DOHH2 (cell line): ENCODE data around the gene EDEM2.
"Not testable (repeated sequence)": the region's sequence is repeated elsewhere in the genome, so short reads cannot be mapped to it uniquely, and the experiment has no call there.

ENCODE experiments used
- H3F3A ChIP-seq: fragments of 200-600 bp; sonication (generic), shearing (Covaris generic); 2 replicates; pipeline ENCODE4 v1.6.0; 2016; ENCODE audit warnings: antibody characterized with exemption, mild to moderate bottlenecking; ENCODE audit not compliant: control insufficient read depth, insufficient read depth
- H3K27ac ChIP-seq: fragments of 200-600 bp; sonication (generic); 2 replicates; pipeline ENCODE4 v1.5.1; 2014; ENCODE audit warnings: low read depth, mild to moderate bottlenecking, low read length, moderate library complexity
- H3K27me3 ChIP-seq: fragments of 200-600 bp; sonication (generic); 2 replicates; pipeline ENCODE4 v1.6.1; 2014; ENCODE audit warnings: mild to moderate bottlenecking, low read length, mixed read lengths; ENCODE audit not compliant: control insufficient read depth
- H3K36me3 ChIP-seq: fragments of 200-600 bp; sonication (generic); 2 replicates; pipeline ENCODE4 v1.6.1; 2014; ENCODE audit warnings: mild to moderate bottlenecking, low read length, moderate library complexity, mixed read lengths; ENCODE audit not compliant: control insufficient read depth
- H3K4me1 ChIP-seq: fragments of 200-600 bp; sonication (generic); 2 replicates; pipeline ENCODE4 v1.6.1; 2014; ENCODE audit warnings: mild to moderate bottlenecking, low read length, mixed read lengths; ENCODE audit not compliant: control insufficient read depth
- H3K4me2 ChIP-seq: fragments of 200-600 bp; sonication (generic); 2 replicates; pipeline ENCODE4 v1.6.0; 2014; ENCODE audit warnings: mild to moderate bottlenecking, low read length, moderate library complexity
- H3K4me3 ChIP-seq: fragments of 200-600 bp; sonication (generic); 2 replicates; pipeline ENCODE4 v1.5.1; 2014; ENCODE audit warnings: mild to moderate bottlenecking, low read length, mixed read lengths
- H3K79me2 ChIP-seq: fragments of 200-600 bp; sonication (generic); 2 replicates; pipeline ENCODE4 v1.6.1; 2014; ENCODE audit warnings: mild to moderate bottlenecking, low read length, mixed read lengths; ENCODE audit not compliant: control insufficient read depth
- H3K9me2 ChIP-seq: fragments of 200-600 bp; sonication (generic); replicated peaks from 2 replicates; pipeline ENCODE4 v1.6.1; 2014; ENCODE audit warnings: mild to moderate bottlenecking, low read length, mixed read lengths; ENCODE audit not compliant: control insufficient read depth
- H3K9me3 ChIP-seq: fragments of 200-600 bp; sonication (generic); 2 replicates; pipeline ENCODE4 v1.6.1; 2014; ENCODE audit warnings: antibody characterized with exemption, low read length, mixed read lengths; ENCODE audit not compliant: control insufficient read depth, insufficient read depth
- H4K20me1 ChIP-seq: fragments of 200-600 bp; sonication (generic); 2 replicates; pipeline ENCODE4 v1.6.0; 2014; ENCODE audit warnings: low read depth, mild to moderate bottlenecking, antibody characterized with exemption, low read length, moderate library complexity; ENCODE audit not compliant: control insufficient read depth, insufficient read depth
- EZH2phosphoT487 ChIP-seq: fragments of 200-600 bp; sonication (generic); IDR thresholded peaks from 2 replicates; pipeline ENCODE4 v1.6.1; 2017; ENCODE audit warnings: borderline replicate concordance, mild to moderate bottlenecking, antibody characterized with exemption, low read length, moderate library complexity, mixed read lengths
- TF ChIP-seq, protein P1 (sequence below): fragments of 200-600 bp; sonication (generic); IDR thresholded peaks from one replicate; pipeline ENCODE4 v1.5.1; 2014; ENCODE audit warnings: antibody characterized with exemption, mild to moderate bottlenecking, low read depth, low read length; ENCODE audit not compliant: poor library complexity, severe bottlenecking

EDEM2 gene, protein sequence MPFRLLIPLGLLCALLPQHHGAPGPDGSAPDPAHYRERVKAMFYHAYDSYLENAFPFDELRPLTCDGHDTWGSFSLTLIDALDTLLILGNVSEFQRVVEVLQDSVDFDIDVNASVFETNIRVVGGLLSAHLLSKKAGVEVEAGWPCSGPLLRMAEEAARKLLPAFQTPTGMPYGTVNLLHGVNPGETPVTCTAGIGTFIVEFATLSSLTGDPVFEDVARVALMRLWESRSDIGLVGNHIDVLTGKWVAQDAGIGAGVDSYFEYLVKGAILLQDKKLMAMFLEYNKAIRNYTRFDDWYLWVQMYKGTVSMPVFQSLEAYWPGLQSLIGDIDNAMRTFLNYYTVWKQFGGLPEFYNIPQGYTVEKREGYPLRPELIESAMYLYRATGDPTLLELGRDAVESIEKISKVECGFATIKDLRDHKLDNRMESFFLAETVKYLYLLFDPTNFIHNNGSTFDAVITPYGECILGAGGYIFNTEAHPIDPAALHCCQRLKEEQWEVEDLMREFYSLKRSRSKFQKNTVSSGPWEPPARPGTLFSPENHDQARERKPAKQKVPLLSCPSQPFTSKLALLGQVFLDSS

DNA sequence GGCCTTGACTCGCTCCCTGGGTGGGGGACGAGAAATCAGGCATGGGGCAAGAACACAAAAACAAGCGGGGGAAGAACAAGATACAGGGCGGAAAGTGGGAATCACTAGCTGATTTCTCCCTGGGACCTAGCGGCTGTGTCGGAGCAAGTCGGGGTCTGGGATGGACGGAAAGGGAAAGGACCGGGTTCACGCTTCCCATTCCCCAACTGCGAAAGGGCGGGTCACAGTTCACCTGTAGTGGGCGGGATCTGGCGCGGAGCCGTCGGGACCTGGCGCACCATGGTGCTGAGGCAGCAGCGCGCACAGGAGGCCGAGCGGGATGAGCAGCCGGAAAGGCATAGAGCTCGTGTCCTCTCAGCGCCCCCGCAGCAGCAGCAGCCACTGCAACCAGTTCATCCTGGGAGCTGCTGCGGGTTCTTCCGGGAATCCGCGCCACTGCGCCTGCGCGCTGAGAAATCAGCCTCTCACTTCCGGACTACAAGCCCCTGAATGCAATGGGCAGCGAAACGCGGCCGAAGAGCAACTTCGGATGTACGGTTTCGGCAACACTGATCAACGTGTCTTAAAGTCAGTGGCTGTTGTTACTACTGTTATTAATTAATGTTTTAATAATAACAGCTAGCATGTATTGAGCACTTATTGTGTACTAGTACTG, at the start of gene EDEM2:
Gene EDEM2 (minus strand): TSS at position 417 of the 655 bp plus-strand sequence. CDS start 78 bp downstream, at position 339.
- no peaks in the 10 kb centered on the region for H3K27me3 ChIP-seq
- H3K4me1 ChIP-seq, result peaks cover 27% of the 10 kb centered on the region
- H3K9me3 ChIP-seq, result no peaks in the 10 kb centered on the region
- TF ChIP-seq EZH2phosphoT487, result no peak
- TF ChIP-seq, protein P1, sequence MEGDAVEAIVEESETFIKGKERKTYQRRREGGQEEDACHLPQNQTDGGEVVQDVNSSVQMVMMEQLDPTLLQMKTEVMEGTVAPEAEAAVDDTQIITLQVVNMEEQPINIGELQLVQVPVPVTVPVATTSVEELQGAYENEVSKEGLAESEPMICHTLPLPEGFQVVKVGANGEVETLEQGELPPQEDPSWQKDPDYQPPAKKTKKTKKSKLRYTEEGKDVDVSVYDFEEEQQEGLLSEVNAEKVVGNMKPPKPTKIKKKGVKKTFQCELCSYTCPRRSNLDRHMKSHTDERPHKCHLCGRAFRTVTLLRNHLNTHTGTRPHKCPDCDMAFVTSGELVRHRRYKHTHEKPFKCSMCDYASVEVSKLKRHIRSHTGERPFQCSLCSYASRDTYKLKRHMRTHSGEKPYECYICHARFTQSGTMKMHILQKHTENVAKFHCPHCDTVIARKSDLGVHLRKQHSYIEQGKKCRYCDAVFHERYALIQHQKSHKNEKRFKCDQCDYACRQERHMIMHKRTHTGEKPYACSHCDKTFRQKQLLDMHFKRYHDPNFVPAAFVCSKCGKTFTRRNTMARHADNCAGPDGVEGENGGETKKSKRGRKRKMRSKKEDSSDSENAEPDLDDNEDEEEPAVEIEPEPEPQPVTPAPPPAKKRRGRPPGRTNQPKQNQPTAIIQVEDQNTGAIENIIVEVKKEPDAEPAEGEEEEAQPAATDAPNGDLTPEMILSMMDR, result peak; percentile 21
- no peaks in the 10 kb centered on the region for H4K20me1 ChIP-seq
- H3F3A ChIP-seq, result peaks cover 5% of the 10 kb centered on the region
- H3K4me3 ChIP-seq, result peak within 1 kb of the TSS; percentile 78
- H3K27ac ChIP-seq, result no peak within 1 kb of the TSS
- peaks cover 11% of the 10 kb centered on the region for H3K36me3 ChIP-seq
- no peaks in the 10 kb centered on the region for H3K9me2 ChIP-seq
- H3K79me2 ChIP-seq, result peaks cover 8% of the 10 kb centered on the region
- H3K4me2 ChIP-seq, result peak within 1 kb of the TSS; percentile 88

DNA sequence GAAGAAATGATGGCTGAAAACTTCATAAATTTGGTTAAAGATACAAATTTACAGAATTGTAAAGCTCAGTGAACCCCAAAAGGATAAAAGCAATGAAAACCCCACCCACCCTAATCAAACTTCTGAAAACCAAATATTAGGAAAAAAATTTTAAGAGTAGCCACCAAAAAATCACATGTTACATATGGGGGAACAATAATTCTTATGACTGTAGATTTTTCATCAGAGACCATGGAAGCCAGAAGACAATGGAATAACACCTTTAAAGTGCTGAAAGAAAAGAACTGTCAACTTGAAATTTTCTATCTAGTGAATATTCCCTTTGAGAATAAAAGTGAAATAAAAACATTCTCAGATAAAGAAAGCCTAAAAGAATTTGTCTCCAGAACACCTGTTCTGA, 49.2 kb upstream of the EDEM2 start:
- H3K9me3 ChIP-seq, result peaks cover 12% of the 10 kb centered on the region
- no peak for TF ChIP-seq EZH2phosphoT487
- TF ChIP-seq, protein P1, result no peak
- H3K9me2 ChIP-seq, result no peaks in the 10 kb centered on the region
- no peaks in the 10 kb centered on the region for H3K4me1 ChIP-seq
- H3K36me3 ChIP-seq, result no peaks in the 10 kb centered on the region
- H3F3A ChIP-seq, result no peaks in the 10 kb centered on the region
- no peaks in the 10 kb centered on the region for H3K79me2 ChIP-seq
- H3K4me2 ChIP-seq, result no peak overlapping the region
- H3K4me3 ChIP-seq, result no peak overlapping the region
- H4K20me1 ChIP-seq, result no peaks in the 10 kb centered on the region
- no peak overlapping the region for H3K27ac ChIP-seq
- H3K27me3 ChIP-seq, result no peaks in the 10 kb centered on the region

DNA sequence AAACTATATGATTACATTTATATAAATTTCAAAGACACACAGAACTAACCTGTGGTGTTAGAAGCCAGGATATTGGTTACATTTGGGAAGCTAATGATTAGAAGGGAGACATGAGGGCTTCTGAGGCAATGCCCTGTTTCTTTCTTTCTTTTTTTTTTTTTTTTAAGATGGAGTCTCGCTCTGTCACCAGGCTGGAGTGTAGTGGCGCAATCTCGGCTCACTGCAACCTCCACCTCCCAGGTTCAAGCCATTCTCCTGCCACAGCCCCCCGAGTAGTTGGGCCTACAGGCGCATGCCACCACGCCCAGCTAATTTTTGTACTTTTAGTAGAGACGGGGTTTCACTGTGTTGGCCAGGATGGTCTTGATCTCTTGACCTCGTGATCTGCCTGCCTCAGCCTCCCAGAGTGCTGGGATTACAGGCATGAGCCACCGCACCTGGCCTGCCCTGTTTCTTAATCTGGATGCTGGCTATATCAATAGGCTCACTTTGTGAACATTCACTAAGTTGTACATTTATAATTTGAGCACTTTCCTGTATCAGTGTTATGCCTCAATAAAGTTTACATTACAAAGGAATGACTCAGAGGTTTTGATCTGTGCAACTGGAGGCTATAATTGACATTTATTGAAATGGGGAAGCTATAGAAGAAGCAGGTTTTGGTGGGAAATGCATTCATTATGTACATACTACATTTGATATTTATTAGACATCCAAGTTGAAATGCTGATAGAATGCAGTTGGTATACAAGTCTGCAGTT, 46.1 kb upstream of the EDEM2 start:
- H3K27ac ChIP-seq, H3K9me2 ChIP-seq, H3K4me1 ChIP-seq, H3F3A ChIP-seq, H3K9me3 ChIP-seq, H3K4me3 ChIP-seq, H3K27me3 ChIP-seq, H4K20me1 ChIP-seq, H3K4me2 ChIP-seq, H3K79me2 ChIP-seq, H3K36me3 ChIP-seq: not testable (repeated sequence)
